MV-4-11 (cell line): ENCODE data around the gene ZNF536.

Source experiments
- DNase-seq: peaks from one replicate; lab custom pipeline; 2025; lab: John Stamatoyannopoulos, UW

ZNF536 gene

DNA sequence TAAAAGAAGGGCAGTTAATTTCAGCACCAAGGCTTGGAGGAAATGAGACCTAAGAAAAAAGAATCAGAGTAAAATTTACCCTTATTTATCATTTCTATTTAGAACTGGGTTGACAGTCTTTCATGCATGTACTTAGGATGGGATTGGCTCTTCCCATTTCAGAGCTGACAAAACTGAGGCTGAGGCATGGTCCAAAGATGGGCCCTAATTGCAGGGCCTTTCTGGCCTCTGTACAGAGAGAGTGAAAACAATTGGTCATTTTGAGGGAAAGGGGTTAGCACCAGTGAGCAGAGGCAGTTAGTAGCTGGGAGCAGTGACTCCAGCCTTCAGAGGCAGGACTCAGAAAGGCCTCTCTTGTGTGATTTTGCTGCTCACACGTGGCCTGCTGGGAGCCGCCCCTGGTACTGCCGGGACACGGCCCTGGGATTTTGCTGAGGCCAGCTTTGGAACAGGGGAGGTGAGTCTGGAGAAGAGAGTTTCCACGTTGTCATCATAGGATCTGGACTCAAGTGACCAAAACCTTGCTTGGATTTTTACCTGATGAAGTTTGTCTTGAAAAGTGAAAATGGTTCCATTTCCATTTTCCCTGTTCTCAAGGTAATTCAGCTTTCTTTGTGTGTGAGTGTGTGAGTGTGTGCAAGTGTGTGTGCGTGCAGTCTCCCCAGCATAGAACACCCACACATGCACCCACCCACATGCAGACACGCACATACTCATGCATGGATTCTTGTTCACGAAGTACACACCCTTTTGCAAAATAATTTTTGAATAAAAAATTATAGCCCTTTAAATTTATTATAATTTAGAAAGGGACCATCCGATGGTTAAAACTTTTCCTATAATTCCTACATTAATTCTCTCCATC is at the start of gene ZNF536:
ZNF536 (plus strand) TSS at position 425 of the 865 bp plus-strand sequence. CDS start 71,179 bp downstream, outside the sequence.
- DNase-seq, result no peak

DNA sequence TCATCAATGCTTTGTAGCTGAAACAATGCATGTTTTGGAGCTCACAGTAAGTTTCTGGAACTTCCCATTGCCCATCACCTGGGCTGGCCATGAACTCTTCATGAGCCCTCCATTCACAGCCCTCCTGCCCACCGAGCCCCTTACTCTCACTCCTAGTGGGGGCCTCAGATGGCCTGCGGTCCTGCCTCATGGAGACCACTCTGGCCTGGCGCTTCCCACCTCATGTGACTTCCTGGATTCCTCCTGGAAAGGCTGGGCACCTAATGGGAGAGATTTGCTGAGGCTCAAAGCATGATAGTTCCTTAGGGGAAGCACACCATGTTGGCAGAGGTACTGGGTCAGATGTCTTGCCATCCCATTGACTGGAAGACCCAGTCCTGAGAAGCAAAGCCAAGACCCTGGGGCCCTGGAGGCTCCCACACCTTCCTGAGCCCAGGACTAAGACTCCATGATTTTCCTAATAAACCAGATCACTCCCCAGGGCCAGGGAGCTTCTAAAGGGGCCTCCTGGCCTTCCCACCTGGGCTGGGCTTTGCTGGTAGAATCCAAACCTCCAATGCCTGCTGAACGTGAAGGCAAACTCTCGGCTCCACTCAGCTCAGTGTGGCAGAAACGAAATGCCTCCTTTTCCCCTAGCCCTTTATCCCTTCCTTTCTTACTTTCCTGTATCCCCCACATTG is 49.4 kb upstream of the ZNF536 start:
- no peak for DNase-seq

DNA sequence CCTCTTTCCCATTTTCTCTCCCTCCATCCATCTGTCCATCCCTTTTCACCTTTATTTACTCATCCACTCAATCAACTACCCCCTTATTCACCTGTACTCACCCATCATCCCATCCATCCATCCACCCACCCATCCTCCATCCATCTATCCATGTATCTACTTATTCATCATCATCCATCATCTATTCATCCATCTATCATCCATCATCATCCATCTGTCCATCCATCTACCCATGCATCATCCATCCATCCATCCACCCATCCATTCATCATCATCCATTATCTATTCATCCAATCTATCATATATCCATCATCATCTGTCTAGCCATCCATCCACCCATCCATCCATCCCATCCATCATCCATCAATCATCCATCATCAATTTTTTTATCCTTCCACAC is 48.3 kb upstream of the ZNF536 start:
- DNase-seq, result no peak

DNA sequence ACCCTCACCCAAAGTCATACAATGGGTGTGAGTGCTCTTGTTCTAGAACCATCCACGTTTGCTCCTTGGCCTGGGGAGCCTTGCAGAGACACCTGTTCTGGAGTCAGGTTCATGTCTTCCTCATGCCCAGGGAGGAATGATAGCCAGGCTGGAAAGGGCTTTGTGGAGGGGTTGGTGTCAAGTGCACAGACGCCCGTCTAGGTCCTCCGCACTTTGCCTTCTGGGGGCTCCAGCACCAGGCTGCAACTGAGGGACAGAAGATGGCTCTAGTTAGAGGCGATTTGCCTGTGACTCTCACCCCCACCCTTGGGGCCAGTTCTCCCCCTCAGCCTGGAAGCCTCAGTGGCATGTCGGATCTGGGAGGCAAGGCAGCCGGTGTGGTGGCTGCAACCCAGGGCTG is 47.2 kb upstream of the ZNF536 start:
- no peak for DNase-seq

DNA sequence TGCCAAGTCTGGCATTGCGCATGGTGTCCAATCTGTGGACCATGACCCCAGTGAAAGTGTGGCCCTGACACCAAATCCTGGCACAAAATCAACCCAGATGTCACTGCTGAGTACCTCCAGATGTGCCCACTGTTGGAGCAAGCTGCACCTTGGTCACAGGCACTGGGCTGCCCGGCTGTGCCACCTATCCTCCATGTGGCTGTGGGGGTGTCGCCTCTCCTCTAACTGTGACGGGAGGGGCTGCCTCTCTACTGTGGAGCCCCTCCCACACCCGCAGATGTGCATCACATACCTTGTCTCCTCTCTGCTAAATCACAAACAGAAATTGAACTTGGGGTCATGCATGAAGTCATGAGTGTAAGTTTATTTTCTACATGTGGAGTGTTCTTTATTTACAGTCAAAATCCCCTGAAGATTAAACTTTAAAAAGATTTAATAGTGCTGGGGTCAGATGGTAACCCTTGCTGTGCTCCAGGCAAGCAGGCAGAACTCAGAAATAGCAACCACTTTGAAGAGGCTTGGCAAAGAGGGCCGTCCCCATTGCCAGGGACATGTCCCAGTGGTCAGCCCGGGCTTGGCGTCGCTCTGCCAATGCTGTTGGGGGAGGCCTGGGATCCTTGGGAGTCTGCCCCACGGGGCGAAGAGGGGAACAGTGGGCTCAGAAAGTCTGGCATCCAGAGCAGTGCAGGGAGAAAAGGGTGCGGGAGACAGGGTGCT is 46.4 kb upstream of the ZNF536 start:
- DNase-seq, result no peak

DNA sequence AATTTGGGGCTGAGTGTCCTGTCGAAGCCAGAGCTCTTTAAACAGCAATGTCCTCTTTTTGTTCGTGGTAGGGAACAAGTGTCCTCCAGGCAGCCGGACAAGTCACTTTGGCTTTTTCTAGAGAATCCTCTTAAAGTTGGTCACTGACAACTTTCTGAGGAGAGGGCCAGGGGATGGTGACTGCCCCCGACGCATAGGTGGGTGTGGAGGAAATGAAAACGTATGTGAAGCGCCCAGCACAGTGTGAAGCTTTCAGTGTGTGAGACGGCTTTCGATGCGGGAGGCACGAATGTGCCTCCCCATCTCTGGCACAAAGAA is 45.8 kb upstream of the ZNF536 start:
- DNase-seq, result no peak

DNA sequence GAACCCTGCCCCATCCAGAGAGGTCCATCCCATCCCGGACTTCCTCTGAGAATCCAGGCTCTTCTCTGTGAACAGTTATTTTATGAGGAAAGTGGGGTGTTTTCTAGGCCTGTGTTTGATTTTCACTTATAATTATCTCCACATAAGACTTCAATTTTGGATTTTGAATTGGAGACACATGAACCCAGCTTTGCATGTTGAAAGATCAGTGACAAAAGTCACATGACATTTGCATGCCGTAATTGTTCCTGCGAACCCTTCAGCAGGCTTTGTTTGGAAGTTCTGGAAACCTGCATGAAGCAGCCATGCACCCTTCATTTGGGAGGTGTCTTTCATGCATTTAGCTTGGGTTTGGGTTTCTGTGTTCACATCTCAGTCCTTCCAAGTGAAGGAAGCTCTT is 44.9 kb upstream of the ZNF536 start:
- no peak for DNase-seq

DNA sequence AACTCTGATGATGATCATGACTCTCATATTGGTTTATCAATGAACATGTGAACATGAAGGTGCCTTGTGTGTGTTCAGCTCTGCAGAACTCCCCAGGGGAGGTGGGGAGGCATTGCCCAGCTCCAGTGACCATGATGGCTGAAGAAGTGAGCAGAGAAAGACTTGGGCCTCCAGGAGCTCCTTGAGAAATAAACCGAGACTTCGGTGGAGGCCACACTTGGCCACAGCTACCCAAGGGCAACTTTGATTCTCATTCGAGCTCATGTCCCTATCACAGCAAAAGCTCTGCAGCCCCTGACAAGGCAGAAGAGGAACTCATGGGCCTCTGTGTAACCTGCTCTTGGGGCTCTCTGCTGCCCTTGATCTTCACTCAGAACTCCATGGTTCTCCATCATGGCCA is 44.1 kb upstream of the ZNF536 start:
- DNase-seq, result no peak

DNA sequence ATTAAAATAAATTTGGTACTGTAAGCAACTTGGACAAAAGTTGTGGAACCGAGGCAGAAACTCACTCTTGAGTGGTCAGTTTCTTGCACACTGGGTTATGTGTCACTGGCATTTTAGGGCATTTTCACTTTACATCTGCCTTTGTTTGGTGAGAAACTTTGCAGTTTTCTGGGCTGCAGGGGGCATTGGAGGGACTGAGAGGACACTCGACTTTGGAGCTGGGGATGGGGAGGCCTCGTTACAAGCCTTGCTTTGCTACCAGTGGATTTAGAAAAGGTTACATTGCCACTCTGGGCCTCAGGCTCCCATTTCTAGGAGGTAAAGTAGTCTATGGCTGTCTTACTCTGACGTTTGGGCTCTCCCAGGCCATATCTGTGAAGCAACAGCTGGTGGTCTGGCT is 41.9 kb upstream of the ZNF536 start:
- no peak for DNase-seq

DNA sequence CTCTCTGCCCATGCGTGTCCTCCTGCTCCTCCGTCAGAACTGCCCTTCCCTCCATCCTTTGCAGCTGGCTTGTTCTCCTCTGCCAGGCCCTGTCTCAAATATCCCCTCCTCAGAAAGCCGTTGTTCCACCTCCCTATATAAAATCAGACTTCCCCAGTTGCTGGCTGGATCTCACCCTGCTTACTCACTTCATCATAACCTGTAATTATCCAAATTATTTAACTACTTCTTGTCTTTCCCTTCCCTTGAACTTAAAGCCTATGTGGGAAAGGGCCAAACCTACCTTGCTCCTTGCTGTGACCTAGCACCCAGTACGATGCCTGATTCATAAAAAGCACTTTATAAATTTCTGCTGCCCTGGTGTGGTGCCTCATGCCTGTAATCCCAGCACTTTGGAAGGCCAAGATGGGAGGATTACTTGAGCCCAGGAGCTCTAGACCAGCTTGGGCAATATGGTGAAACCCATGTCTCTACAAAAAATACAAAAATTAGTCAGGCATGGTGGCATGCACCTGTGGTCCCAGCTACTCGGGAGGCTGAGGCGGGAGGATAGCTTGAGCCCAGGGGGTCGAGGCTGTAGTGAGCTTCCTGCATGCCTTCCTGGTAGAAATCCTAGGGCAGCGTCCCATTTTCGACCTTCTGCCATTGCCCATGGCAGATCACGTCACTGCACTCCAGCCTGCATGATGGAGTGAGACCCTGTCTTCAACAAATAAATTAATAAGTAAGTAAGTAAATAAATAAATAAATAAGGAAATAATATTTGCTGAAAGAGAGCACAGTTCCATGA is 39.5 kb upstream of the ZNF536 start:
- DNase-seq, result no peak

DNA sequence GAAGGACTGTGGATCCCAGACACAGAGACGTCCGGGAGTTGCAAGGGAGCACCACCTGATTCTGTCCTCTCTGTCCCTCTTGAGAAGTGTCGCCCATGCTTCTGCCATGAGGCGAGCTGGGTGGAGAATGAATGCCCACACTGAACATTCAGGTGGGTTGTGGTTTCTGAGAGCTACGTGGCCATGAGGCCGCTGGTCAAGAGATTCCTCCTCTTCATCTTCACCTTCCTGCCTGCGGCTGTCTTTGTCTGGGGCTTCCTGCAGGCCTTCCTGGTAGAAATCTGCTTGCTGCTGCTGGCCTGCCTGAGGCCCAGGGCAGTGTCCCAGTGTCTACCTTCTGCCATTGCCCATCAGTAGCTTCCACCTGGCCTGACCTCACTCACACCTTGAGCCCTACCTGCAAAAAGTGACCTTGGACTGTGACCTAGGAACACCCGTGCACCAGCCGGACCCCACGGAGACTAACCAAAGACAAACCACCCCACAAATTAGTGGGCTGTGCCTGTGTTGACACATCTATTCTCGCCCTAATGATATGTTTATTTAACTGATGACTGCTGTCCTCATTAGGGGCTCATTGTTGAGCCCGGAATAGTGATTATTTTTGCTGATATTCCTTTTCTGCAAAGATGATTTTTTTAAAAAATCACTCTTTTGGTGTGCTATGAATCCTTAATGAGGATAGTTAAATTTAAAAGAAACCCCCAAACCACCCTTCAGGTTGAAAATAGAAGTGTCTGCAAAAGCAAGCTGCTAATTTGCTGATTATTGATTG is 38.7 kb upstream of the ZNF536 start:
- no peak for DNase-seq

DNA sequence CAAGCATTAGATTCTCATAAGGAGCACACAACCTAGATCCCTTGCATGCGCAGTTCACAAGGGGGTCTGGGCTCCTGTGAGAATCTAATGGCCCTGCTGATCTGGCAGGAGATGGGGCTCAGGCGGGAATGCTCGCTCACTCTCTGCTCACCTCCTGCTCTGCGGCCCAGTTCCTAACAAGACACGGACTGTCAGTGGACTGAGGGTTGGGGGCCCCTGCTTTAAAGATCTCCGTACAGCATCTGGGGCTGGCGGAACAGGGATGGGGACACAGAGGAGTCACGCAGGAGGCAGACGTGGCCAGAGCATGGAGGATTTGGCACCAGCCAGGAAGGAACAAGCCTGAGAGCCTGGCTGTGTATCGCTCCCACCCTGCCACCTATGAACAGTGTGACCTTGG is 37.3 kb upstream of the ZNF536 start:
- DNase-seq, result no peak

DNA sequence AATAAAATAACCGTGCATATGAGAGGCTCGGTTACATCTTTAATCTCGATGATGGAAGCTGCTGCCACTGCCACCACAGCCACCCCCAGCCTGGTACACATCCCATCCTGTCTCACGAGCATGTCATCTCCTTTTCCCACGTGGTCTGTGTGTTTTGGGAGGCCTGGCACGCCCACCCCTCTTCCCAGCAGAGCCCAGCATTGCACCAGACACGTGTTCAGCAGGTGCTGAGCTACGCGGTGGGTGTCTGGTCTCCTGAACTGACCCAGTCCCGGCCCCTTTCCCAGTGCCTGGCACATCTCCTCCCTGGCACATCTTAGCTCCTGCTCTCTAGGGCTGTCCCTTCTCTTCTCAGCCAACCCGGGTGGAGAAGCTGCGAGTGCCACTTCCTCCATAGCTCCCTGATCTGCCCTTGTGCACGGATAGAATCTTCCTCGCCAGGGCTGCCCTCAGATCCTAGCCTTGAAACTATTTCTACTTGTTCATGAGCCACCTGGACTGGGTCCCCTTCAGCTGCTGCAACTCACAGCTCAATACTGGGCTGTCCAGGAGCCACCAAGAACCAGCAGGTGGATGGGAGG is 36.8 kb upstream of the ZNF536 start:
- DNase-seq, result no peak

DNA sequence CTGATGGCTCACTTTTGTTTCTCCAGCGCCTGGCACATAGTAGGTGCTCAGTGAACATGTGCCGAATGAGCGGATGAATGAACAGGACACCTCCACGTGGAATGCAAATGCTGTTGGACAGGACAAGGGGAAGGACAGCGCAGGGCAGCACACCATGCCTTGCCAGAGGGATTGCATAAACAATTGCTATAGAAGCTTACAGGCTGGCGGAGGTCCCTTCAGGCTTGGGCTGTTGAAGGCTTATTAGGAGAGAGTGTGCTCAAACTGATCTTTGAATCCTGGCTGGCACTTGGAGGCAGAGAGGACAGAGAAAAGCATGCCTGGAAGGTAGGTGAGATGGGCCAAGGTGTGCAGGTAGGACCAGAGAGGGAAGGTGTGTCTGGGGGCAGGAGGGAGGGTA is 35.9 kb upstream of the ZNF536 start:
- no peak for DNase-seq

DNA sequence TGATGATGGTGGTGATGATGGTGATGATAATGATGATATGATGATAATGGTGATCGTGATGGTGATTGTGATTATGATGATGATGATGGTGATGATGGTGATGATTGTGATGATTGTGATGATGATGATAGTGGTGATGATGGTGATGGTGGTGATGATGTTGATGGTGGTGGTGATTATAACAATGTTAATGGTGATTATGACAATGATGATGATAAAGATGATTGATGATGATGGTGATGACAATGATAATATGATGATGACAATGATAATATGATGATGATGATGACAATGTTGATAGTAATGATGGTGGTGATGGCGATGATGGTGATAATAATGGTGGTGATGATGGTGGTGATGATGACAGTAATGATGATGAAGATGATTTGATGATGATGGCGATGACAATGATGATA is 34.1 kb upstream of the ZNF536 start:
- DNase-seq, result no peak

DNA sequence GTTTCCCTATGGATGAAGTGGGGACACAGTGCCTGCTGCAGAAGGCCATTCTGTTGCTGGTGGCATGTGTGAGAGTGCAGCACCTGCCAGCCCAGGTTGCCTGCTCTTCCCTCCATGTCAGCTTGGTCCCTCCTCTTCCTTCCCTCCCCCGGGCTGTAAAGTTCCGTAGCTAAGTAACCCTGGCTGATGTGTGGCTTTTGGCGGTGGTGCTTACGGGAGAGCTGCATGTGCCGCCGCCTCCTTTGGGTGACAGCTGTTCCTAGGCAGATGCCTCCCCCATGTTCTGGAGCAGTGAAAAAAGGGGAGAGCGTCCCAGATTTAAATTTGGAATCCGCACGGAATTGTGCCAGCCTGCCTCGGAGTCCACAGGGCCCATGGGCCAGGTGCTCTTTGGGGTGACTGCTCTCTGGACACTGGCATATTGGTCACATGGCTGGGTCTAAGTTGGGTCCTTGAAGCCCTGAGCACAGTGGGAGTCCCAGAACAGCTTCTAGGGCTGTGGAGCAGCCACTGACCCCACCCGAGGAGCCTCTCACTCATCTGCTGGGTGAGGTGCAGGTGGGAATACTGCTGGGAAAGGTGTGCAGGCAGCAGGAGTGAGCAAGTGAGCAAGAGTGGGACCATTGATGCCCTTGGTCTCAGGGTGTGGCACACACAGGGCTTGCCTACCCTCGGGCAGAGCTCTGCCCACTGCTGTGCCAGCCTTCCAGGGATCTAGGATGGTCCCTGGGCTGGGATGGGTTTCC is 33.1 kb upstream of the ZNF536 start:
- DNase-seq, result no peak

DNA sequence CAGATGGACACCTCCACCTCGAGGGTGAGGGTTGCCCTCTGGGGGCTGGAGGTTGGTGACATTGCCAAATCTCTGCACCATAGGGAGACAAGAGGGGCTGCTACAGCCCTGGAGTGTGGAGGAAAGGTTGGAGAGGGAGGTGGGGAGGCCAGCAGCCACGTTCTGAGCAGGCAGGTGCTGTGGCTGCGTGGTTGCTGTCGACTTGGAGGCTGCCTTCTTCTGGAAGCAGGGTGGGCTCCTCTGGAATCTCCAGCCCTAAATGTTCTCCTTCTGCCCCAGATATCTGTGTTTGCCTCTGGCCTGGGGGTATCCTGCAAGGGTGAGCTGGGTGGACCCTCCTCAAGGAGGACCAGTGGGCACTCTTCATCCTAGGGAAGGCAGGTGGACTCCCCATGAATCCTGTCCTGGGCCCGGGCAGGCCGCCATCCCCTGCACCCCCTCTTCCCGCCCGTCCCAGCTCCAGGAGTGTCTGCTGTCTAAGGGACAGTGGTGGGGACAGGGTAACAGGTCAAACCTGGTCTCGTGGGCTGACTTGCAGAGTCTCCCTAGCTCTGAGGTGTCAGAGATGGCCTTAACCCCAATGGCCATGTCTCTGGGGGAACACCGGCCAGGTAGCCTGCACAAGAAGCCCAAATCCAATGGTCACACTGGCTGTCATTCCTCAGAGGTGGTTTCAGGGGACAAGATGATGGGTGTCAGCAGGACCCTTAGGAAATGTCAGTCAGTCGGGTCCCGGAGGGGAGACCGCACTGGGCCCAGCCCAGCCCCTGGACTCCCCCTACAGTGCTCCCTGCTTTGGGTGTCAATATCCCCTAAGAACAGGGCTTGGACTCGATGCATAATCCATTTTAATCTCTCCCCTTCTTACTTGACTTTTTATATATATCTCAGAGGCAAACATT is 32.3 kb upstream of the ZNF536 start:
- DNase-seq, result no peak

DNA sequence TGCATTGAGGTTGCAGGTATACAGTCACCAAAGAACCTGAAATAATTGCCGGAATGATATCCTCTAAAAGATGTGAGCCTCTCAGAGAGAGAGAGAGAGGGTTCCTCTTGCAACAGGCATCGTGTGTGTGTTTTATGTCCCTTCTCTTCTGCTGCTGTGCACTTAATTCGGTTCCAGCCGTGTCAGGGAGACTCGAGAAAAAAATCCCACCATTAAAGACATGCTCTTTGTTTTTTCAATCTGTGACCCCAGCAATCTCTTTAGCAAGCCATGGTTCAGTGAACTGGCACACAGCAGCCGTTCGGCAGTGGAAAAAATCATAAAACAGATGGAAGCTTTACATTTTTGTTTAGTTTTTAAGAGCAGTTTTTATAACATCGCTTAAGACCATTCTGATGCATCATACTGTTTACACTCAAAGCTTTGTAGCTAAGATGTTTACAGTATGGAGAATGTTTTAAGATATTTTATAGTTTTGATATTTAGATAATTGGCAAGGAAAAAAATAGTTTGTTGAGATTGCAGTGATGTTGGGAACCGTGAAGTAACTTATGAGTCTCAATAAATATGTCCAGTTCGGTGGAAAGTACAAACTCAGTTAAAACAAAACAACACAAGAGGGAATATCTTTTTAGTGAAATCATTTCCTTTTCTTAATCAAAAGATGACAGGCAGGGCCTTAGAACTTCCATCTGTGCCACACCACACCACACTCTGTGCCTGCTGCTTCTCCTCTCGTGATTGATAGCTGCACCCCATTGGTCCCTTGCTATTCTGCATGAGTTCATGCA is 31.2 kb upstream of the ZNF536 start:
- no peak for DNase-seq
